D341Med (cell line): ENCODE data around the gene CATSPER1.

Experiments used
- DNase-seq: peaks from one replicate; pipeline ENCODE4 v3.0.0; 2012; ENCODE audit warnings: low spot score

The CATSPER1 gene

DNA sequence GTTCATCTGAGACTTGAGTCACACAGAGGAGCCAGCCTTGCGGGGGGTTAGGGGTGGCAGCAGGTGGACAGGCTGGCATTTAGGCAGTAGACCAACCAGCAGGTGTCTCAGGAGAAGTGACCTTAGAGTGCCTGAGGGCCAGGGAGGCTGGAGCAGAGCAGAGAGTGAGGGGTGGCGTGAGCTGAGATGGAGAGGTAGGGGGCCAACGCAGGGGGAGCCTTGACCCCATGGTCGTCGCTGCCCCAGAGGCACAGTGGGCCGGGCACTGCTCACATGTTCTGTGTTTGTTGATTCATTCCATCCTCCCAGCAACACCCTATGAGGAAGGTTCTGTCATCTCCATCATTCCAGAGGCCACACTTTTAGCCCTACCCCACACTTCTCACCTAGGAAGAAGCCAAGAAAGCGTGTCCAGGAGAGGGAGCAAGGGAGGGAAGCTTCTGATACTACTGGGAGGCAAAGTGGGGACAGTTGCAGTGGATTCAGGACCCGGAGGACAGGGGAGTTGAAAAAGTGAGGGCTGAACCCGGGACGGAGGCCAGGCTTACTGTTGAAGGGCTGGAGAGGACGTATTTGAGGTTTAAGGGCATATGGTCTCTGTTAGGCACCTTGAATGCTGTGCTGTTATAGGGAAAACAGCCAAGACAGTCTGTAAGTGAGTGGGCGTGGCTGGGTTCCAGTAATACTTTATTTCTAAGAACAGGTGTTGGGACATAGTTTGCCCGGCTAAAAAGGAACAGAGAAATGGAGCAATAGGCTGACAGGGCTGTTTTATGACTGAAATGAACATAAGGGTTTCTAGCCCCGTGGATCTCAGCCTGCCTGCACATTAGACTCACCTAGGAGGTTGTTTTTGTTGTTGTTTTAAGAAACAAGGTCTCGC, 57.4 kb downstream of the CATSPER1 start:
- no peak for DNase-seq

DNA sequence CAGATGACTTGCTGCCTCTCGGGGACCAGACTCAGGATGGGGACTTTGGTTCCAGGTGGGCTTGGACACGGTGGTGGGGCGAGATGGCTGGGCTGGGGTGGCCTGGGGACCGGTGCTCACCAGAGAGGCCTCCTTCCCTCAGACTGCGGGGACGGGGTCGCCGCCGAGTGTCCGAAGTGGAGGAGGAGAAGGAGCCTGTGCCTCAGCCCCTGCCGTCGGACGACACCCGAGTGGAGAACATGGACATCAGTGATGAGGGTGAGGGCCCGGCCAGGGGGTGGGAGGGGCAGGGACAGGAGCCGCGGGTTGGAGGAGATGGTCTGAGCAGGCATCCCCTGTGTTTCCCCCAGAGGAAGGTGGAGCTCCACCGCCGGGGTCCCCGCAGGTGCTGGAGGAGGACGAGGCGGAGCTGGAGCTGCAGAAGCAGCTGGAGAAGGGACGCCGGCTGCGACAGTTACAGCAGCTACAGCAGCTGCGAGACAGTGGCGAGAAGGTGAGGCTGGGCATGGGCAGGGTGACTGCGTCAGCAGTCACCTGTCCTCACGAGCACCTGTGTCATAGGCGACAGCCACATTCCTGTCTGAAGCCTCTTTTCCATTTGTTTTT, 58.8 kb downstream of the CATSPER1 start:
- no peak for DNase-seq
